Bronchial smooth muscle cell (primary cell): ENCODE measurements around the gene GOLGA8F. TPM values are rescaled to one million over a fixed set of nuclear protein-coding genes. Genes with fewer than 3 reads are reported as not detected.

Source experiments
- total RNA-seq: library from RNA; depleted of rRNA; stranded (reverse); fragments of >200 nt; gene quantifications from 2 replicates; pipeline ENCODE4 v1.2.1, GENCODE V29; 2014

Gene GOLGA8F
- under 0.01 TPM in 2 replicates for total RNA-seq

GRCh38 chr15:28378364-28378763 is at the start of gene GOLGA8F:
Gene GOLGA8F (plus strand): TSS chr15:28378664. CDS start chr15:28378762, 98 bp downstream.

GRCh38 chr15:28357984-28358383 is 20.5 kb upstream of the GOLGA8F start, which contains the start of gene GOLGA6L24:
Gene GOLGA6L24 (minus strand): TSS chr15:28358084. CDS start chr15:28358023, 61 bp downstream.

Other genes starting within 250 kb of the GOLGA8F start
- gene HERC2, start 56.5 kb upstream of the GOLGA8F start, total RNA-seq, result 34.5 and 39.7 TPM in 2 replicates
- gene GOLGA6L24, start 20.6 kb upstream of the GOLGA8F start, total RNA-seq, result not detected in 2 replicates
- gene GOLGA8G, start 154.3 kb downstream of the GOLGA8F start, total RNA-seq, result not detected in 2 replicates
- gene GOLGA6L25, start 174.9 kb downstream of the GOLGA8F start, total RNA-seq, result not detected in 2 replicates